ENCODE measurements around the gene FASTKD1.

FASTKD1 gene, protein sequence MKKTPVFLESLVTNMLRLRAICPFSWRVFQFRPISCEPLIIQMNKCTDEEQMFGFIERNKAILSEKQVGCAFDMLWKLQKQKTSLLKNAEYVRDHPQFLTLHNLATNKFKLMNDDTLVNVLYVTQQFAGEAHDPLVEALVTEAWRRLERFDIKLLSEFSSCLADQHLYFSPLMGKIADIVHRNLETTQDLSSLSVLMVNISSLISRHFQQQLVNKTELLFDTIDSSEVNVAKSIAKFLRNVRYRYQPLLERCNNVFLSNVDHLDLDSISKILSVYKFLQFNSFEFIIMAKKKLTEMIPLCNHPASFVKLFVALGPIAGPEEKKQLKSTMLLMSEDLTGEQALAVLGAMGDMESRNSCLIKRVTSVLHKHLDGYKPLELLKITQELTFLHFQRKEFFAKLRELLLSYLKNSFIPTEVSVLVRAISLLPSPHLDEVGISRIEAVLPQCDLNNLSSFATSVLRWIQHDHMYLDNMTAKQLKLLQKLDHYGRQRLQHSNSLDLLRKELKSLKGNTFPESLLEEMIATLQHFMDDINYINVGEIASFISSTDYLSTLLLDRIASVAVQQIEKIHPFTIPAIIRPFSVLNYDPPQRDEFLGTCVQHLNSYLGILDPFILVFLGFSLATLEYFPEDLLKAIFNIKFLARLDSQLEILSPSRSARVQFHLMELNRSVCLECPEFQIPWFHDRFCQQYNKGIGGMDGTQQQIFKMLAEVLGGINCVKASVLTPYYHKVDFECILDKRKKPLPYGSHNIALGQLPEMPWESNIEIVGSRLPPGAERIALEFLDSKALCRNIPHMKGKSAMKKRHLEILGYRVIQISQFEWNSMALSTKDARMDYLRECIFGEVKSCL

GRCh38 chr2:169573160-169573973 is at the start of gene FASTKD1:
FASTKD1 (minus strand) TSS chr2:169573865; CDS start chr2:169572029, 1,836 bp downstream.
- H3K4me1 ChIP-seq (ENCODE audit: insufficient read depth, low read length): peaks cover 37% of the 10 kb centered on the region
- TF ChIP-seq EZH2 (IDR thresholded peaks at IDR 0.05; ENCODE audit: borderline replicate concordance, low read depth, low read length, severe bottlenecking): no peak
- TF ChIP-seq, protein P1, sequence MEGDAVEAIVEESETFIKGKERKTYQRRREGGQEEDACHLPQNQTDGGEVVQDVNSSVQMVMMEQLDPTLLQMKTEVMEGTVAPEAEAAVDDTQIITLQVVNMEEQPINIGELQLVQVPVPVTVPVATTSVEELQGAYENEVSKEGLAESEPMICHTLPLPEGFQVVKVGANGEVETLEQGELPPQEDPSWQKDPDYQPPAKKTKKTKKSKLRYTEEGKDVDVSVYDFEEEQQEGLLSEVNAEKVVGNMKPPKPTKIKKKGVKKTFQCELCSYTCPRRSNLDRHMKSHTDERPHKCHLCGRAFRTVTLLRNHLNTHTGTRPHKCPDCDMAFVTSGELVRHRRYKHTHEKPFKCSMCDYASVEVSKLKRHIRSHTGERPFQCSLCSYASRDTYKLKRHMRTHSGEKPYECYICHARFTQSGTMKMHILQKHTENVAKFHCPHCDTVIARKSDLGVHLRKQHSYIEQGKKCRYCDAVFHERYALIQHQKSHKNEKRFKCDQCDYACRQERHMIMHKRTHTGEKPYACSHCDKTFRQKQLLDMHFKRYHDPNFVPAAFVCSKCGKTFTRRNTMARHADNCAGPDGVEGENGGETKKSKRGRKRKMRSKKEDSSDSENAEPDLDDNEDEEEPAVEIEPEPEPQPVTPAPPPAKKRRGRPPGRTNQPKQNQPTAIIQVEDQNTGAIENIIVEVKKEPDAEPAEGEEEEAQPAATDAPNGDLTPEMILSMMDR (IDR thresholded peaks at IDR 0.05; ENCODE audit: borderline replicate concordance, extremely low read depth, low read length, poor library complexity, severe bottlenecking): no peak
- H4K20me1 ChIP-seq (ENCODE audit: insufficient read depth, low read length): no peaks in the 10 kb centered on the region
- H3K36me3 ChIP-seq (ENCODE audit: insufficient read depth, low read length): peaks cover 10% of the 10 kb centered on the region
- peak within 1 kb of the TSS; percentile 78 for H3K27ac ChIP-seq (ENCODE audit: low read length)
- DNase-seq (peak; percentile 95), ATAC-seq (ENCODE audit: insufficient read depth, low read depth) (peak; percentile 98)
- peak within 1 kb of the TSS; percentile 90 for H2AFZ ChIP-seq (ENCODE audit: low read depth, low read length)
- H3K79me2 ChIP-seq (ENCODE audit: insufficient read depth, low read length): peaks cover 46% of the 10 kb centered on the region
- peak within 1 kb of the TSS; percentile 89 to 95 for H3K4me3 ChIP-seq (ENCODE audit: low read depth in 1 of 2, low read length in 2 of 2)
- peak within 1 kb of the TSS; percentile 80 for H3K9ac ChIP-seq (ENCODE audit: low read depth, low read length)
- no peaks in the 10 kb centered on the region for H3K9me3 ChIP-seq (ENCODE audit: insufficient read depth, low read length, severe bottlenecking)
- no peaks in the 10 kb centered on the region for H3K27me3 ChIP-seq (ENCODE audit: insufficient read depth, low read length, poor library complexity)
- H3K4me2 ChIP-seq (ENCODE audit: insufficient read depth, low read length): peak within 1 kb of the TSS; percentile 90

- no peaks in the 10 kb centered on the region for H3K9me3 ChIP-seq (ENCODE audit: insufficient read depth, low read length, severe bottlenecking)
- H3K4me3 ChIP-seq (ENCODE audit: low read depth in 1 of 2, low read length in 2 of 2): no peak overlapping the region
- peaks cover 34% of the 10 kb centered on the region for H3K79me2 ChIP-seq (ENCODE audit: insufficient read depth, low read length)
- no peaks in the 10 kb centered on the region for H3K4me1 ChIP-seq (ENCODE audit: insufficient read depth, low read length)
- H3K27ac ChIP-seq (ENCODE audit: low read length): no peak overlapping the region
- H3K4me2 ChIP-seq (ENCODE audit: insufficient read depth, low read length): no peak overlapping the region
- H4K20me1 ChIP-seq (ENCODE audit: insufficient read depth, low read length): peaks cover 9% of the 10 kb centered on the region; the same call in 1 of the 2 replicates
- peaks cover 76% of the 10 kb centered on the region for H3K36me3 ChIP-seq (ENCODE audit: insufficient read depth, low read length)
- TF ChIP-seq, protein P1 (IDR thresholded peaks at IDR 0.05; ENCODE audit: borderline replicate concordance, extremely low read depth, low read length, poor library complexity, severe bottlenecking): no peak
- no peak for TF ChIP-seq EZH2 (IDR thresholded peaks at IDR 0.05; ENCODE audit: borderline replicate concordance, low read depth, low read length, severe bottlenecking)
- DNase-seq (no peak), ATAC-seq (ENCODE audit: insufficient read depth, low read depth) (no peak)
- H3K9ac ChIP-seq (ENCODE audit: low read depth, low read length): no peak overlapping the region
- no peak overlapping the region for H2AFZ ChIP-seq (ENCODE audit: low read depth, low read length)
- no peaks in the 10 kb centered on the region for H3K27me3 ChIP-seq (ENCODE audit: insufficient read depth, low read length, poor library complexity)
Measured at GRCh38 chr2:169623235-169623634, 49.6 kb upstream of the FASTKD1 start.

DNA sequence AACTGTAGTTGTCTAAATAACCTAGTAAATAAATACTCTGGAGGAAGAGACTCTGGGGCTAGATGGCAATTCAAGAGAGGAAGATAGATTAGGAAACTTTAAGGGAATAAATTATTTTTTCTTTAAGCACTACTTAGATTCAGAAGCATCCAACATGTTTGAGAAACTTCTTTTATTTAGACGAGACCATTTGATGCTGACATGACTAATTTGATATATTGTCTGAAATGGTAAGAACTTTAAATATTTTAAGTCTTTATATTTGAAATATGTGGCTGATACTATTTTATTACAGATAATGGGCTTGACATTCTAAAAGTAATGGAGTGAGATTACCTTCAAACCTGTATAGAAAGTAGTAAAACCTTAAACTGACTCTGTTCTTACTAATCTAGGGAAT is 46.8 kb upstream of the FASTKD1 start:
- no peak overlapping the region for H3K4me2 ChIP-seq (ENCODE audit: insufficient read depth, low read length)
- H3K9me3 ChIP-seq (ENCODE audit: insufficient read depth, low read length, severe bottlenecking): no peaks in the 10 kb centered on the region
- H4K20me1 ChIP-seq (ENCODE audit: insufficient read depth, low read length): peaks cover 6% of the 10 kb centered on the region; the same call in 1 of the 2 replicates
- peaks cover 48% of the 10 kb centered on the region for H3K79me2 ChIP-seq (ENCODE audit: insufficient read depth, low read length)
- no peak overlapping the region for H3K4me3 ChIP-seq (ENCODE audit: low read depth in 1 of 2, low read length in 2 of 2)
- H3K36me3 ChIP-seq (ENCODE audit: insufficient read depth, low read length): peaks cover 67% of the 10 kb centered on the region
- H3K27ac ChIP-seq (ENCODE audit: low read length): no peak overlapping the region
- no peaks in the 10 kb centered on the region for H3K4me1 ChIP-seq (ENCODE audit: insufficient read depth, low read length)
- H3K9ac ChIP-seq (ENCODE audit: low read depth, low read length): no peak overlapping the region
- no peaks in the 10 kb centered on the region for H3K27me3 ChIP-seq (ENCODE audit: insufficient read depth, low read length, poor library complexity)
- ATAC-seq (ENCODE audit: insufficient read depth, low read depth) (no peak), DNase-seq (no peak)
- TF ChIP-seq EZH2 (IDR thresholded peaks at IDR 0.05; ENCODE audit: borderline replicate concordance, low read depth, low read length, severe bottlenecking): no peak
- TF ChIP-seq, protein P1 (IDR thresholded peaks at IDR 0.05; ENCODE audit: borderline replicate concordance, extremely low read depth, low read length, poor library complexity, severe bottlenecking): no peak
- H2AFZ ChIP-seq (ENCODE audit: low read depth, low read length): no peak overlapping the region

Data from DND-41 (cell line).